ENCODE results near the gene MORF4L1.
"Not testable (repeated sequence)": the region's sequence is repeated elsewhere in the genome, so short reads cannot be mapped to it uniquely, and the experiment has no call there.

MORF4L1 gene

DNA sequence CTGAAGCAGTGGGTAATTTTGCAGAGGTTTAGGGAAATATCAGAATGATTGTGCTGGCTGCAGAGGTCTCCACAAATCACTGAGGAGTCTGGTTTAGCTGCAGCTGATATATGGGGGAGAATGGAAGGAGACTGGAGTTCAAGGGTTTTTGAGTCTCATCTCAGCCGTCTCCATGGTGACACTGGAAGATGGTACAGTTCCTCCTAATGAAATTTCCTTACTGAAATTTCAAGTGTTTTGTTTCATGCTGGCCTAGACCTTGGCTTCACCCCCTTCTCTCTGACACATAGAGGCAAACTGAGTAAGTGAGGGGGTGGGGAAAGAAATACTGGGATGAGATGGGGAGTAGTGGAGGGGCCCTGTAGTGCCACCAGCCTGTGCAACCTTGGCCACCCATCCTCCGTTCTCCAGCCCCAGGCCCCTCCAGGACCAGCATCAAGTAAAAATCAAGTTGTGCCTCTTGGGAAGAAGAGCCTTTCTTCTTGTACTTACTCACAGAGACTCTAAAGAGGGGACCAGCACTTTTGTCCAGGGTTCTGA, 17.8 kb upstream of the MORF4L1 start:
- Histone ChIP-seq H3K4me1 (ENCODE audit: low read length) (no peaks in the 10 kb centered on the region), H3K27me3 (replicated peaks; ENCODE audit: insufficient read depth, low read length) (no peaks in the 10 kb centered on the region), H3K79me2 (ENCODE audit: low read length) (no peaks in the 10 kb centered on the region), H3K4me3 (ENCODE audit: low read length) (no peak overlapping the region), H3K4me2 (ENCODE audit: low read depth, low read length) (no peak overlapping the region), H2AFZ (ENCODE audit: low read length) (no peak overlapping the region), H3F3A (ENCODE audit: insufficient read depth, low read length) (no peaks in the 10 kb centered on the region), H3K9me2 (replicated peaks; ENCODE audit: insufficient read depth, low read length) (no peaks in the 10 kb centered on the region), H3K9me3 (replicated peaks; ENCODE audit: insufficient read depth, low read length) (no peaks in the 10 kb centered on the region), H3K27ac (ENCODE audit: low read length) (no peak overlapping the region), H3K9ac (ENCODE audit: low read length) (no peak overlapping the region), H4K20me1 (ENCODE audit: insufficient read depth, low read length) (no peaks in the 10 kb centered on the region), H3K36me3 (replicated peaks; ENCODE audit: insufficient read depth, low read length) (no peaks in the 10 kb centered on the region)
- no peak for TF ChIP-seq EZH2phosphoT487 (IDR thresholded peaks at IDR 0.05; ENCODE audit: low read length)
- TF ChIP-seq CTCF (IDR thresholded peaks at IDR 0.05; ENCODE audit: low read length): no peak
- TF ChIP-seq EZH2 (optimal IDR thresholded peaks at IDR 0.05; ENCODE audit: low read depth, low read length): no peak
- DNase-seq: no peak

DNA sequence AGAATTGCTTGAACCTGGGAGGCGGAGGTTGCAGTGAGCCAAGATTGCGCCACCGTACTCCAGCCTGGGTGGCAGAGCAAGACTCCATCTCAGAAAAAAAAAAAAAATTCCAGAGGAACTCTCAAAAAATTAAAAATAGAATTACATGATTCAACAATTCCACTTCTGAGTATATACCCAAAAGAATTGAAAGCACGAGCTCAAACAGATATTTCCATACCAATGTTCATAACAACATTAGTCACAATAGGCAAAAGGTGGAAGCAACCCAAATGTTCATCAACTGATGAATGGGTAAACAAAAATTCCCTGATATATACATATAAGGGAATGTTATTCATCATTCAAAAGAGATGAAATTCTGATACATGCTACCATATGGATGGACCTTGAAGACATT, 16.9 kb upstream of the MORF4L1 start:
- Histone ChIP-seq H3K27me3 (replicated peaks; ENCODE audit: insufficient read depth, low read length) (no peaks in the 10 kb centered on the region), H3F3A (ENCODE audit: insufficient read depth, low read length) (no peaks in the 10 kb centered on the region), H3K79me2 (ENCODE audit: low read length) (no peaks in the 10 kb centered on the region), H3K4me3 (ENCODE audit: low read length) (no peak overlapping the region), H2AFZ (ENCODE audit: low read length) (no peak overlapping the region), H3K4me2 (ENCODE audit: low read depth, low read length) (no peak overlapping the region), H3K9me2 (replicated peaks; ENCODE audit: insufficient read depth, low read length) (no peaks in the 10 kb centered on the region), H3K9ac (ENCODE audit: low read length) (no peak overlapping the region), H3K9me3 (replicated peaks; ENCODE audit: insufficient read depth, low read length) (no peaks in the 10 kb centered on the region), H3K36me3 (replicated peaks; ENCODE audit: insufficient read depth, low read length) (no peaks in the 10 kb centered on the region), H3K27ac (ENCODE audit: low read length) (no peak overlapping the region), H4K20me1 (ENCODE audit: insufficient read depth, low read length) (no peaks in the 10 kb centered on the region), H3K4me1 (ENCODE audit: low read length) (no peaks in the 10 kb centered on the region)
- no peak for DNase-seq
- TF ChIP-seq CTCF (IDR thresholded peaks at IDR 0.05; ENCODE audit: low read length): no peak
- TF ChIP-seq EZH2 (optimal IDR thresholded peaks at IDR 0.05; ENCODE audit: low read depth, low read length): no peak
- TF ChIP-seq EZH2phosphoT487 (IDR thresholded peaks at IDR 0.05; ENCODE audit: low read length): no peak

DNA sequence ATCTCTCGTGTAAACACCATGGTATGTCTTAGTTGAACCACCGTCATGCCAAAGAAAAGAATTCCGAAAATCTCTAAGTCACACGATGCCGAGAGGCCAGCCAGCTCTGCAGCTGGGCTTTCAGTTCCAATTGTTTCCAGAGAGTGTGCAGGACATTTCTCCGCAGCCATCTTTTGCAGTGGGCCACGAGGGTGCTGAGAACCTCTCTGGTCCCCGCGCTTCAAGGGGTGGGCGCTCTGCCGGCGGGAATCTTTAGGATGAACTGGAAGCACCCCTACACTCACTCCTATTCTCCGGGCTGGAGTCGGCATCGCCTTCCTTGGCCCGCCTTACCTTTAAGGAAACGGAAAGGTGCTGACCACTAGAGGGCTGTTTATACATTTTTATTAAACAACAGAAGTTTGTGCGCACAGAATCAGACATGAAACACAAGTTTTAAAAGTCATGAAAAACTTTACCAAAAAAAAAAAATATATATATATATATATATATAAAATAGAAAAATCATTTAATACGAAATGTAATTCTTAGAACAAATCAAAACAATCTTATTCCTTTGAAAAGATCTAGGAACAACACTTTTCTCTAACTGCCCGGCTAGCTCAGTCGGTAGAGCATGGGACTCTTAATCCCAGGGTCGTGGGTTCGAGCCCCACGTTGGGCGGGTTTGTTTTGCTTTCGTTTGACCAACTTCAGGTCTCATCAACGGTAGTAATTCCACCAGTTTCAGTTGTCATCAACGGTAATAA, 12.5 kb upstream of the MORF4L1 start:
- H3K27ac ChIP-seq (ENCODE audit: low read length): no peak overlapping the region
- TF ChIP-seq EZH2 (optimal IDR thresholded peaks at IDR 0.05; ENCODE audit: low read depth, low read length) (no peak), CTCF (IDR thresholded peaks at IDR 0.05; ENCODE audit: low read length) (peak; percentile 42)
- peak; percentile 83 for DNase-seq
- peak overlapping the region; percentile 84 for H3K4me2 ChIP-seq (ENCODE audit: low read depth, low read length)
- no peaks in the 10 kb centered on the region for H3K4me1 ChIP-seq (ENCODE audit: low read length)
- no peaks in the 10 kb centered on the region for H3K9me2 ChIP-seq (replicated peaks; ENCODE audit: insufficient read depth, low read length)
- H3K9ac ChIP-seq (ENCODE audit: low read length): peak overlapping the region; percentile 47
- H3K27me3 ChIP-seq (replicated peaks; ENCODE audit: insufficient read depth, low read length): no peaks in the 10 kb centered on the region
- no peaks in the 10 kb centered on the region for H3K36me3 ChIP-seq (replicated peaks; ENCODE audit: insufficient read depth, low read length)
- no peaks in the 10 kb centered on the region; the same call in 1 of the 2 replicates for H3F3A ChIP-seq (ENCODE audit: insufficient read depth, low read length)
- peak overlapping the region; percentile 92 for H2AFZ ChIP-seq (ENCODE audit: low read length)
- H3K4me3 ChIP-seq (ENCODE audit: low read length): peak overlapping the region; percentile 70
- no peaks in the 10 kb centered on the region for H3K9me3 ChIP-seq (replicated peaks; ENCODE audit: insufficient read depth, low read length)
- H3K79me2 ChIP-seq (ENCODE audit: low read length): no peaks in the 10 kb centered on the region
- H4K20me1 ChIP-seq (ENCODE audit: insufficient read depth, low read length): no peaks in the 10 kb centered on the region

- DNase-seq; H3F3A ChIP-seq (ENCODE audit: insufficient read depth, low read length); H2AFZ ChIP-seq (ENCODE audit: low read length); H3K27ac ChIP-seq (ENCODE audit: low read length); H3K9me2 ChIP-seq (replicated peaks; ENCODE audit: insufficient read depth, low read length); H3K9ac ChIP-seq (ENCODE audit: low read length); H3K4me3 ChIP-seq (ENCODE audit: low read length); H3K79me2 ChIP-seq (ENCODE audit: low read length); H3K27me3 ChIP-seq (replicated peaks; ENCODE audit: insufficient read depth, low read length); H3K36me3 ChIP-seq (replicated peaks; ENCODE audit: insufficient read depth, low read length); H3K4me1 ChIP-seq (ENCODE audit: low read length); H3K9me3 ChIP-seq (replicated peaks; ENCODE audit: insufficient read depth, low read length); H4K20me1 ChIP-seq (ENCODE audit: insufficient read depth, low read length); H3K4me2 ChIP-seq (ENCODE audit: low read depth, low read length): not testable (repeated sequence)
These were observed 7.1 kb upstream of the MORF4L1 start for GRCh38 chr15:78865585-78865984.

GRCh38 chr15:78866031-78866430, 6.7 kb upstream of the MORF4L1 start:
- not testable (repeated sequence) for H3K4me1 ChIP-seq (ENCODE audit: low read length); H3K9me2 ChIP-seq (replicated peaks; ENCODE audit: insufficient read depth, low read length); H3K9me3 ChIP-seq (replicated peaks; ENCODE audit: insufficient read depth, low read length); H3K9ac ChIP-seq (ENCODE audit: low read length); H2AFZ ChIP-seq (ENCODE audit: low read length); H3K4me3 ChIP-seq (ENCODE audit: low read length); DNase-seq; H3F3A ChIP-seq (ENCODE audit: insufficient read depth, low read length); H3K27me3 ChIP-seq (replicated peaks; ENCODE audit: insufficient read depth, low read length); H3K27ac ChIP-seq (ENCODE audit: low read length); H3K36me3 ChIP-seq (replicated peaks; ENCODE audit: insufficient read depth, low read length); H3K4me2 ChIP-seq (ENCODE audit: low read depth, low read length); H3K79me2 ChIP-seq (ENCODE audit: low read length); H4K20me1 ChIP-seq (ENCODE audit: insufficient read depth, low read length)
